CD14-positive monocyte (primary cell): ENCODE measurements around the gene NOG. TPM values are rescaled to one million over a fixed set of nuclear protein-coding genes. Genes with fewer than 3 reads are reported as not detected.
A peak's percentile ranks its signal among the peaks of the same experiment; 100 is the strongest.

Experiments
- DNase-seq, 3 donors: peaks; one replicate each; pipeline ENCODE4 v3.0.0-alpha.2; 2011 to 2022
- H2AFZ ChIP-seq: 2 replicates; pipeline ENCODE4 v1.6.0; 2012; ENCODE audit warnings: mild to moderate bottlenecking, low read depth, low read length, inconsistent platforms; ENCODE audit not compliant: insufficient read depth, poor library complexity, severe bottlenecking
- H3K27ac ChIP-seq, 2 donors: 1 replicate in 1 of 2; 2 replicates in 1 of 2; pipeline ENCODE4 v1.5.1; 2012 to 2013; ENCODE audit warnings: low read length in 2 of 2, control low read depth in 1 of 2, inconsistent platforms in 1 of 2, low read depth in 1 of 2, mild to moderate bottlenecking in 1 of 2
- H3K27me3 ChIP-seq, 2 donors: one replicate each; pipeline versions ENCODE4 v1.6.0 to v1.6.1; 2011 to 2013; ENCODE audit warnings: low read length in 2 of 2; ENCODE audit not compliant: control insufficient read depth in 2 of 2, insufficient read depth in 2 of 2
- H3K36me3 ChIP-seq, 2 donors: replicated peaks in 1 of 2; 1 replicate in 1 of 2; 2 replicates in 1 of 2; pipeline versions ENCODE4 v1.5.1 to v1.6.1; 2012 to 2013; ENCODE audit warnings: low read length in 2 of 2, control low read depth in 1 of 2, inconsistent platforms in 1 of 2, mild to moderate bottlenecking in 1 of 2; ENCODE audit not compliant: insufficient read depth in 2 of 2, control insufficient read depth in 1 of 2
- H3K4me1 ChIP-seq, 2 donors: 1 replicate in 1 of 2; 2 replicates in 1 of 2; pipeline versions ENCODE4 v1.5.1 to v1.6.1; 2012 to 2013; ENCODE audit warnings: low read length in 2 of 2, control low read depth in 1 of 2, inconsistent platforms in 1 of 2, mild to moderate bottlenecking in 1 of 2, moderate library complexity in 1 of 2; ENCODE audit not compliant: insufficient read depth in 2 of 2, control insufficient read depth in 1 of 2
- H3K4me2 ChIP-seq: replicated peaks from 2 replicates; pipeline ENCODE3; 2012; ENCODE audit warnings: low read length, moderate library complexity, mild to moderate bottlenecking; ENCODE audit not compliant: poor library complexity, severe bottlenecking; ENCODE audit errors: extremely low read depth
- H3K4me3 ChIP-seq, 3 experiments: fragments of 200-600 bp in 1 of 3; sonication (generic) in 1 of 3; replicated peaks in 1 of 3; 1 replicate in 2 of 3; 2 replicates in 1 of 3; pipeline ENCODE4 v1.5.1; 2011 to 2013; ENCODE audit warnings: low read length in 3 of 3, mild to moderate bottlenecking in 3 of 3, control low read depth in 2 of 3, low read depth in 2 of 3, inconsistent platforms in 1 of 3, moderate library complexity in 1 of 3
- H3K79me2 ChIP-seq: 2 replicates; pipeline ENCODE4 v1.6.0; 2012; ENCODE audit warnings: mild to moderate bottlenecking, control low read depth, inconsistent platforms, low read length, moderate library complexity; ENCODE audit not compliant: insufficient read depth
- H3K9ac ChIP-seq: 2 replicates; pipeline ENCODE4 v1.6.0; 2017; ENCODE audit warnings: low read length, mild to moderate bottlenecking; ENCODE audit not compliant: insufficient read depth, poor library complexity, severe bottlenecking
- H3K9me3 ChIP-seq, 2 donors: replicated peaks in 1 of 2; 1 replicate in 1 of 2; 2 replicates in 1 of 2; pipeline versions ENCODE4 v1.5.1 to v1.6.1; 2012 to 2013; ENCODE audit warnings: low read length in 2 of 2, control low read depth in 1 of 2; ENCODE audit not compliant: control insufficient read depth in 1 of 2, insufficient read depth in 1 of 2
- H4K20me1 ChIP-seq: 2 replicates; pipeline ENCODE4 v1.6.0; 2012; ENCODE audit warnings: mild to moderate bottlenecking, low read length, control low read depth, moderate library complexity; ENCODE audit not compliant: insufficient read depth
- H3K27ac Mint-ChIP-seq, 7 donors: one replicate each; pipeline ENCODE4 v1.8.0; 2020; ENCODE audit warnings: mild to moderate bottlenecking in 7 of 7, mixed read lengths in 7 of 7, moderate library complexity in 6 of 7, inconsistent platforms in 2 of 7
- H3K27me3 Mint-ChIP-seq, 3 donors: one replicate each; pipeline ENCODE4 v1.8.0; 2021 to 2022; ENCODE audit warnings: low read depth in 3 of 3, mild to moderate bottlenecking in 3 of 3, mixed read lengths in 3 of 3, moderate library complexity in 3 of 3, inconsistent platforms in 1 of 3
- H3K36me3 Mint-ChIP-seq, 2 donors: one replicate each; pipeline ENCODE4 v1.8.0; 2020; ENCODE audit warnings: mixed read lengths in 2 of 2, inconsistent platforms in 1 of 2, mild to moderate bottlenecking in 1 of 2
- H3K4me1 Mint-ChIP-seq: one replicate; pipeline ENCODE4 v1.8.0; 2020; ENCODE audit warnings: mild to moderate bottlenecking, mixed read lengths
- H3K4me3 Mint-ChIP-seq, 2 donors: one replicate each; pipeline ENCODE4 v1.8.0; 2020; ENCODE audit warnings: mild to moderate bottlenecking in 2 of 2, mixed read lengths in 2 of 2, moderate library complexity in 1 of 2
- H3K9me3 Mint-ChIP-seq, 7 donors: one replicate each; pipeline ENCODE4 v1.8.0; 2020 to 2022; ENCODE audit warnings: mixed read lengths in 7 of 7, mild to moderate bottlenecking in 6 of 7, moderate library complexity in 6 of 7, inconsistent platforms in 2 of 7
- CTCF ChIP-seq: fragments of 200-600 bp; IDR thresholded peaks from one replicate; pipeline ENCODE4 v1.8.0; 2022; ENCODE audit warnings: antibody characterized with exemption, mild to moderate bottlenecking
- WGBS: methylation state at CpG from one replicate; pipeline ENCODE4 v1.1.5; 2013; ENCODE audit warnings: missing lambda C conversion rate; ENCODE audit not compliant: insufficient coverage; 5-methylcytosine and 5-hydroxymethylcytosine counted together
- intact Hi-C, 2 donors: fragments of 100-400 bp; cut with micrococcal nuclease; formaldehyde crosslinking; loops; one replicate each; pipeline versions ENCODE4 v1.15.0 to v1.15.1; 2023
- polyA plus RNA-seq, 3 donors: library from polyadenylated mRNA; depleted of rRNA in 1 of 3; unstranded in 2 of 3; stranded (reverse) in 1 of 3; fragments of 300-500 nt in 2 of 3; fragments of >200 nt in 1 of 3; fragmentation: Illumina TruSeq in 2 of 3; gene quantifications; 1 replicate in 2 of 3; 2 replicates in 1 of 3; pipeline ENCODE4 v1.2.3, GENCODE V29; 2012 to 2021

NOG gene
- polyA plus RNA-seq, 3 donors: 0.11 to 0.27 TPM; not detected in 1

GRCh38 chr17:56623383-56623782 lies 29.9 kb downstream of the NOG start:
- no peak overlapping the region for H3K4me3 ChIP-seq
- Mint-ChIP-seq H3K9me3 (no peaks in the 10 kb centered on the region), H3K27me3 (peaks cover 0 to 2% (median 0%) of the 10 kb centered on the region in 3 donors), H3K4me3 (no peak overlapping the region), H3K27ac (no peak overlapping the region), H3K36me3 (no peaks in the 10 kb centered on the region), H3K4me1 (peaks cover 14% of the 10 kb centered on the region)
- TF ChIP-seq CTCF: no peak
- no peak overlapping the region for H3K27ac ChIP-seq
- no peaks in the 10 kb centered on the region for H3K27me3 ChIP-seq
- no peak for DNase-seq
- intact Hi-C loops: no loop called here
- H2AFZ ChIP-seq: no peak overlapping the region
- no peaks in the 10 kb centered on the region for H3K36me3 ChIP-seq
- peaks cover 8 to 9% of the 10 kb centered on the region in 2 donors for H3K4me1 ChIP-seq
- no peaks in the 10 kb centered on the region for H4K20me1 ChIP-seq
- WGBS: 17% methylated on average over 1 of the region's 1 CpG
- H3K9ac ChIP-seq: no peak overlapping the region
- no peaks in the 10 kb centered on the region for H3K9me3 ChIP-seq
- no peak overlapping the region for H3K4me2 ChIP-seq
- no peaks in the 10 kb centered on the region for H3K79me2 ChIP-seq

- no peaks in the 10 kb centered on the region for H3K79me2 ChIP-seq
- Mint-ChIP-seq H3K9me3 (no peaks in the 10 kb centered on the region), H3K27me3 (peaks cover 2 to 3% (median 2%) of the 10 kb centered on the region in 3 donors), H3K36me3 (no peaks in the 10 kb centered on the region), H3K4me1 (peaks cover 14% of the 10 kb centered on the region), H3K4me3 (no peak overlapping the region), H3K27ac (no peak overlapping the region)
- H3K9ac ChIP-seq: no peak overlapping the region
- H3K4me2 ChIP-seq: no peak overlapping the region
- H2AFZ ChIP-seq: no peak overlapping the region
- H3K36me3 ChIP-seq: no peaks in the 10 kb centered on the region
- TF ChIP-seq CTCF: no peak
- H3K4me3 ChIP-seq: no peak overlapping the region
- no peaks in the 10 kb centered on the region for H3K9me3 ChIP-seq
- no peaks in the 10 kb centered on the region for H4K20me1 ChIP-seq
- H3K27ac ChIP-seq: no peak overlapping the region
- H3K4me1 ChIP-seq: peaks cover 8 to 9% of the 10 kb centered on the region in 2 donors
- H3K27me3 ChIP-seq: no peaks in the 10 kb centered on the region
- WGBS: no CpG with 5 or more reads among the region's 2 CpGs
- peak; percentile 11 to 39 (median 12) for DNase-seq
- intact Hi-C loops: no loop called here
These were observed 30.8 kb downstream of the NOG start for GRCh38 chr17:56624309-56624708.
